Endothelial cell (in vitro differentiated cells): ENCODE measurements around the gene DAPK3. TPM values are rescaled to one million over a fixed set of nuclear protein-coding genes. Genes with fewer than 3 reads are reported as not detected.

Experiments used
- DNase-seq: peaks from one replicate; pipeline ENCODE4 v3.0.0; 2021; ENCODE audit warnings: low spot score
- H3K27ac Mint-ChIP-seq: one replicate; pipeline ENCODE4 v1.8.0; 2021; ENCODE audit warnings: mixed read lengths, inconsistent platforms; ENCODE audit not compliant: unreplicated experiment
- H3K27me3 Mint-ChIP-seq: one replicate; pipeline ENCODE4 v1.8.0; 2021; ENCODE audit warnings: mild to moderate bottlenecking, moderate library complexity, mixed read lengths, inconsistent platforms; ENCODE audit not compliant: unreplicated experiment
- H3K36me3 Mint-ChIP-seq: one replicate; pipeline ENCODE4 v1.8.0; 2021; ENCODE audit warnings: mild to moderate bottlenecking, low read depth, mixed read lengths, inconsistent platforms; ENCODE audit not compliant: unreplicated experiment
- H3K4me1 Mint-ChIP-seq: one replicate; pipeline ENCODE4 v1.8.0; 2021; ENCODE audit warnings: mild to moderate bottlenecking, mixed read lengths, inconsistent platforms; ENCODE audit not compliant: unreplicated experiment
- H3K4me3 Mint-ChIP-seq: one replicate; pipeline ENCODE4 v1.8.0; 2021; ENCODE audit warnings: mild to moderate bottlenecking, mixed read lengths, inconsistent platforms; ENCODE audit not compliant: unreplicated experiment
- H3K9me3 Mint-ChIP-seq: one replicate; pipeline ENCODE4 v1.8.0; 2021; ENCODE audit warnings: mixed read lengths, inconsistent platforms; ENCODE audit not compliant: unreplicated experiment
- CTCF ChIP-seq: fragments of 200-600 bp; sonication (generic); IDR thresholded peaks from one replicate; pipeline ENCODE4 v1.5.0; 2021; ENCODE audit warnings: antibody characterized with exemption; ENCODE audit not compliant: unreplicated experiment
- long read RNA-seq: library from polyadenylated mRNA; unstranded; transcript quantifications from one replicate; pipeline ENCODE4 v2.0.0, GENCODE V29; 2020; ENCODE audit not compliant: unreplicated experiment
- total RNA-seq: library from RNA; stranded (reverse); fragmentation: NEBNext Ultra II Directional; extraction: Animal tissue kit (Norgen Biotek cat#: 25700); gene quantifications from one replicate; pipeline ENCODE4 v1.2.1, GENCODE V29; 2021; ENCODE audit not compliant: unreplicated experiment

DAPK3 gene
- total RNA-seq: 316 TPM
- long read RNA-seq, partial matches to known transcripts: 13 of 78 reads
- long read RNA-seq, other reads (novel, unspliced or antisense): 60 of 78 reads

- H3K27me3 Mint-ChIP-seq: peaks cover 16% of the 10 kb centered on the region
- TF ChIP-seq CTCF: no peak
- H3K9me3 Mint-ChIP-seq: no peaks in the 10 kb centered on the region
- peaks cover 32% of the 10 kb centered on the region for H3K36me3 Mint-ChIP-seq
- peak within 1 kb of the TSS; percentile 98 for H3K27ac Mint-ChIP-seq
- peak within 1 kb of the TSS; percentile 97 for H3K4me3 Mint-ChIP-seq
- peaks cover 30% of the 10 kb centered on the region for H3K4me1 Mint-ChIP-seq
- peak; percentile 98 for DNase-seq
These were observed at the start of gene DAPK3 for GRCh38 chr19:3970808-3971598. DAPK3 (minus strand) TSS chr19:3971099; CDS start chr19:3969735, 1,364 bp downstream.

- no peaks in the 10 kb centered on the region for H3K27me3 Mint-ChIP-seq
- H3K9me3 Mint-ChIP-seq: no peaks in the 10 kb centered on the region
- H3K4me3 Mint-ChIP-seq: no peak overlapping the region
- H3K27ac Mint-ChIP-seq: no peak overlapping the region
- DNase-seq: no peak
- H3K4me1 Mint-ChIP-seq: peaks cover 16% of the 10 kb centered on the region
- peaks cover 12% of the 10 kb centered on the region for H3K36me3 Mint-ChIP-seq
- no peak for TF ChIP-seq CTCF
These were observed 48.7 kb upstream of the DAPK3 start for GRCh38 chr19:4019578-4019977.

- Mint-ChIP-seq H3K36me3 (peaks cover 8% of the 10 kb centered on the region), H3K4me3 (no peak overlapping the region), H3K9me3 (no peaks in the 10 kb centered on the region), H3K4me1 (peaks cover 11% of the 10 kb centered on the region), H3K27ac (no peak overlapping the region), H3K27me3 (no peaks in the 10 kb centered on the region)
- DNase-seq: no peak
- TF ChIP-seq CTCF: no peak
These were observed 48.0 kb upstream of the DAPK3 start for GRCh38 chr19:4018775-4019504.

- Mint-ChIP-seq H3K36me3 (peaks cover 8% of the 10 kb centered on the region), H3K27ac (no peak overlapping the region)
These were observed 47.3 kb upstream of the DAPK3 start for GRCh38 chr19:4018140-4018613.

More at GRCh38 chr19:4018140-4018613, 47.3 kb upstream of the DAPK3 start:
- no peaks in the 10 kb centered on the region for H3K9me3 Mint-ChIP-seq
- no peaks in the 10 kb centered on the region for H3K27me3 Mint-ChIP-seq
- peaks cover 4% of the 10 kb centered on the region for H3K4me1 Mint-ChIP-seq
- TF ChIP-seq CTCF: no peak
- no peak for DNase-seq
- H3K4me3 Mint-ChIP-seq: no peak overlapping the region
